Muscle of arm (tissue), 14 donors: Measurements from ENCODE around the gene FBXW2. TPM values are rescaled to one million over a fixed set of nuclear protein-coding genes. Genes with fewer than 3 reads are reported as not detected.
"Not testable (repeated sequence)": the region's sequence is repeated elsewhere in the genome, so short reads cannot be mapped to it uniquely, and the experiment has no call there.

Source experiments
- DNase-seq: peaks from one replicate; pipeline ENCODE4 v3.0.0-alpha.2; 2013
- long read RNA-seq, 11 donors: transcript quantifications; one replicate each; lab custom pipeline, GENCODE V29; 2026
- polyA plus RNA-seq, 12 donors: library from polyadenylated mRNA; unstranded; fragments of 120-200 nt; gene quantifications; one replicate each; pipeline ENCODE4 v1.2.1, GENCODE V29; 2013; ENCODE audit not compliant: insufficient read length in 12 of 12

Gene FBXW2, protein sequence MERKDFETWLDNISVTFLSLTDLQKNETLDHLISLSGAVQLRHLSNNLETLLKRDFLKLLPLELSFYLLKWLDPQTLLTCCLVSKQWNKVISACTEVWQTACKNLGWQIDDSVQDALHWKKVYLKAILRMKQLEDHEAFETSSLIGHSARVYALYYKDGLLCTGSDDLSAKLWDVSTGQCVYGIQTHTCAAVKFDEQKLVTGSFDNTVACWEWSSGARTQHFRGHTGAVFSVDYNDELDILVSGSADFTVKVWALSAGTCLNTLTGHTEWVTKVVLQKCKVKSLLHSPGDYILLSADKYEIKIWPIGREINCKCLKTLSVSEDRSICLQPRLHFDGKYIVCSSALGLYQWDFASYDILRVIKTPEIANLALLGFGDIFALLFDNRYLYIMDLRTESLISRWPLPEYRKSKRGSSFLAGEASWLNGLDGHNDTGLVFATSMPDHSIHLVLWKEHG
- 10 to 100 TPM in 11 of 12 donors, not detected in 1; 22.4 to 44.3 (median 35.4) TPM for polyA plus RNA-seq
- long read RNA-seq, donor 1, partial matches to known transcripts, result 6 of 6 reads
- long read RNA-seq, donor 1, other reads (novel, unspliced or antisense), result 0 of 6 reads
- long read RNA-seq, donor 2, full-length matches to known transcripts, result 1 of 1 reads
- long read RNA-seq, donor 2, partial matches to known transcripts, result 0 of 1 reads
- long read RNA-seq, donor 2, other reads (novel, unspliced or antisense), result 0 of 1 reads
- long read RNA-seq, donor 3, full-length matches to known transcripts, result 2 of 2 reads
- long read RNA-seq, donor 3, partial matches to known transcripts, result 0 of 2 reads
- long read RNA-seq, donor 3, other reads (novel, unspliced or antisense), result 0 of 2 reads
- long read RNA-seq, donor 4, full-length matches to known transcripts, result 1 of 1 reads
- long read RNA-seq, donor 4, partial matches to known transcripts, result 0 of 1 reads
- long read RNA-seq, donor 4, other reads (novel, unspliced or antisense), result 0 of 1 reads
- long read RNA-seq, donor 5, result 0 reads
- long read RNA-seq, donor 6, full-length matches to known transcripts, result 1 of 1 reads
- long read RNA-seq, donor 6, partial matches to known transcripts, result 0 of 1 reads
- long read RNA-seq, donor 6, other reads (novel, unspliced or antisense), result 0 of 1 reads
- long read RNA-seq, donor 7, full-length matches to known transcripts, result 1 of 1 reads
- long read RNA-seq, donor 7, partial matches to known transcripts, result 0 of 1 reads
- long read RNA-seq, donor 7, other reads (novel, unspliced or antisense), result 0 of 1 reads
- long read RNA-seq, donor 8, full-length matches to known transcripts, result 1 of 7 reads
- long read RNA-seq, donor 8, partial matches to known transcripts, result 6 of 7 reads
- long read RNA-seq, donor 8, other reads (novel, unspliced or antisense), result 0 of 7 reads
- long read RNA-seq, donor 9, result 0 reads
- long read RNA-seq, donor 10, partial matches to known transcripts, result 12 of 13 reads
- long read RNA-seq, donor 10, other reads (novel, unspliced or antisense), result 0 of 13 reads
- long read RNA-seq, donor 11, full-length matches to known transcripts, result 1 of 6 reads
- long read RNA-seq, donor 11, partial matches to known transcripts, result 5 of 6 reads
- long read RNA-seq, donor 11, other reads (novel, unspliced or antisense), result 0 of 6 reads

DNA sequence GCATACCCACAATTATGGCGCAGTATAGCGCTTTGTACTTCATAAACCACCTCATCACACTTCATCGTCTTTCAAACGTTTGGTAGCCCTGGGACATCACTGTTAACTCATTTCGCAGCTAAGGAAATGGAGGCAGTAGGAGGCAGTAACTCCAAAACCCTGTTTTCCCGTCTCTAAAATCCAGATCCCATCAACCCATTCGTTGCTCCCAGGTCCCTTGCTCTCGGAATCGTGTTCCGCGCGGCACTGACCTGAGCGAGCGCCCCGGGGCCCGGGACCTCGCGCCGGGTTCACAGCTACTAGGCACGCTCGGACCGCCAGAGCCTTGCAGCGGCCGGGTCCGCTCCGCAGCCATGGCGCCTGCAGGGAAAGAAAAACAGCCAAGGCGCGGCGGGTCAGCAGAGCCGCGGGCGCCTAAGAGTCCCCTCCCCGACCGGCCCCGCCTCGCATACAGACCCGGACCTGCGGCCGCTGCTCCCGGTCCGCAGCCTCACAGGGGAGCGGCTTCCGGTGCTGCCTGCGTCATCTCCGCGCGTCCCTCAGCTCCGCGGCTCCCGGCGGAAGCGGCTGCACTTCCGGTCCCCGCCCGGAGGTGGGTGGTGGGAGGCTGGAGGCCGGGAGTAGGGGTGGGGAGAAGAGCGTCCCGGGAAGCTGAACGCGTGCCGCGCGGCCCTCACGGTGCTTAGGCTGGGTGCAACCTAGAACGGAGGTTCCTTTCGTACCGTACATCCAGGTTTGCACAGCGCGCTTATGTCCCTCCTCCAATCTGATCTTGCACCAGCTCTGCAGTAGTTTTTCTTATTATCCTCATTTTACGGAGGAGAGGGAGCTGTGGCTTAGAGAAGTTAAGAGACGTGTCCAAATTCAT, at the start of gene FBXW2:
Gene FBXW2 (minus strand): TSS at position 519 of the 868 bp plus-strand sequence. CDS start 5,158 bp downstream, outside the sequence.
- DNase-seq, result peak; percentile 92

- no peak for DNase-seq
These were observed 48.9 kb upstream of the FBXW2 start for GRCh38 chr9:120841930-120842684.

GRCh38 chr9:120839146-120839545, 45.9 kb upstream of the FBXW2 start:
- DNase-seq, result no peak

GRCh38 chr9:120837921-120838320, 44.7 kb upstream of the FBXW2 start:
- no peak for DNase-seq

DNA sequence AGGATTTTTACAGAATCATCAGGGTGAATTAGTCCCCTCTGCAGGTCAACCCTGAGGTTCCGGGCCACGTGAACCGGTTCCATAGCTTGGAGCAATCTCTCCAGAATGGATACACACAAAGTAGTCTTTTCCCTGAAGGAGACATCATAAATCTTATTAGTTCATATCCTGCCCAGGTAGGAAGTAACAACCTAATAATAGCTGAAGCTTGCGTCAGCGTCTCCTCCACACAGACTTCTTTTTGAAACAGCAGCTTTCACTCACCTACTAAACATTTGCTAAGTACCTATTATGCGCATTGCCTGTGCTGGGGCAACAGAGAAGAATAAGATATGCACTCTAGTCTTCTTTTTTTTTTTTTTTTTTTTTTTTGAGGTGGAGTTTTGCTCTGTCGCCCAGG, 40.1 kb upstream of the FBXW2 start:
- no peak for DNase-seq

DNA sequence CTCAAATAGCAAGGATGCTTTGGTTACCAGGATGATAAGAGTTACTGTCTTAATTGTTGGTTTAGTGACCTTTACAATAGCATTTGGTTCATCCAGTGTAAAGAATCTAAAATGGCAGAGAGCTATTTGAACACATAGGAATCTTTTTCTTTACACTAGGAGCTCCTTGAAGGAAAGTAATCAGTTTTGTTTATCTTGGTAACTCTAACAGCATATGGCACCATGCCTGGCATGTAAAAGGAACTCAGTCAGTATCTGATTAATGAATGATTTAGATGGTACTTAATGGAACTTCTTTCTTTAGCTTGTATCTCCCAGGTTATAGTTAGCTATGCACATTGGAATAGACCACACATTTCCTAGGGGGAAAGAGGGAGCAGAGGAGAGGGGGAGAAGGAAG, 39.6 kb upstream of the FBXW2 start:
- DNase-seq, result no peak

DNA sequence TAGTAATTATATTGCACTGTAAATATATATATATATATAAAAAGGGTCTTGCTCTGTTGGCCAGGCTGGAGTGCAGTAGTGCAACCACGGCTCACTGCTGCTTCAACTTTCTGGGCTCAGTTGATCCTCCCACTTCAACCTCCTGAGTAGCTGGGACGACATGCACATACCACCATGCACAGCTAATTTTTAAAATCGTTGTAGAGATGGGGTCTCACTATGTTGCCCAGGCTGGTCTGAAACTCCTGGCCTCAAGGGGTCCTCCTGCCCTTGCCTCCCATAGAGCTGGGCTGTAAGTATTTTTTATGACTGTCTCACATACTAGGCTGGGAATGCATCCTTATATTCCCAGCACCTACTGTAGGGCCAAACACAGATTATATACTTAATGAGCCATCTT, 37.6 kb upstream of the FBXW2 start:
- no peak for DNase-seq

GRCh38 chr9:120830151-120830550, 36.9 kb upstream of the FBXW2 start:
- DNase-seq, result no peak

- DNase-seq, result no peak
These were observed 36.4 kb upstream of the FBXW2 start for GRCh38 chr9:120829650-120830049.

DNA sequence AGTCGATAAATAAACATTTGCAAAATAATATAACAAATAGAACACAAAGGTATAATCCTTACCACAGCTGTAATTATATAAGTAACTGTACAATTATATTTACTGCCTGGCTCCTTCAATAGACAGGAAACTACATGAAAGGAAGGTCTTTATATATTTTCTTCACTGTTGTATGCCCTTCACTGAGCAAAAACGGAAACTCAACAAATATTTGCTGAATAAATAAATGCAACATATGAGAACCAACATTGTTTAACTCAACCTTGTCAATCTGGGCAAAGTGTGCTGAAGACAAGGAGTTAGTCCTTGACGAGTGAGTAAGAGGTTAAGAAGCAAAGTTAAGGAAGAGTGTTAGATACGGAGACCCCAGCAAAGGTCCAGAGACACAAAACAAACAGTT, 26.9 kb upstream of the FBXW2 start:
- DNase-seq, result no peak

- no peak for DNase-seq
These were observed 25.4 kb upstream of the FBXW2 start for GRCh38 chr9:120818595-120818994.

- DNase-seq, result no peak
These were observed 21.9 kb upstream of the FBXW2 start for GRCh38 chr9:120815075-120815474.

- no peak for DNase-seq
These were observed 15.7 kb upstream of the FBXW2 start for GRCh38 chr9:120808931-120809330.

- no peak for DNase-seq
These were observed 14.6 kb upstream of the FBXW2 start for GRCh38 chr9:120807607-120808379.

DNA sequence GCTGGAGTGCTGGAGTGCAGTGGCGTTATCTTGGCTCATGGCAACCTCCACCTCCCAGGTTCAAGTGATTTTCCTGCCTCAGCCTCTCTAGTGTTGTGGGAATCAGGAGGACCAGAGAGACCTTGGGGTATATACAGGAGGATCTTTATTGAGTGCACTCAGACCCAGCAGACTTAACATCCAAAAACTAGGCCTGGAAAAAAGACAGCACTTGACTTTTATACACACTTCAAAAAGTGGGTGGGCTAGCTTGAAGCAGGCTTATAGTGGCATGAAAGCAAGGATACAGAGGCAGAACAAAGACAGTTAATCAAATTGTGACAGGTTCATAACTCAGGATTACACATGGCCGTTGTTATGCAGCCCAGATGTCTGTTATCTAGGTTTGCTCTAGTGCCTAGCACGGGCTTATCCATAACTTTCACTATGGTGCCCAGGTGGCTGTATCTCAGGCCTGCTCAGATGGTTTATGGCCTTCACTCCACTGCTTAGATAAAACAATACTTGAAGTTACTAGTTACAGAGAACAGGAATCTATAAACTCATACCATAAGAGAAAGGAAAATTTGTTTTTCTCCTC, 11.7 kb upstream of the FBXW2 start:
- DNase-seq, result not testable (repeated sequence)

- no peak for DNase-seq
These were observed 8.2 kb upstream of the FBXW2 start for GRCh38 chr9:120801441-120801840.

- DNase-seq, result no peak
These were observed 2.1 kb downstream of the FBXW2 start for GRCh38 chr9:120791161-120791560.

- DNase-seq, result no peak
These were observed 5.3 kb downstream of the FBXW2 start for GRCh38 chr9:120787933-120788332.
